SK-N-MC (cell line): ENCODE measurements around the gene BAIAP2L1.

ENCODE experiments used
- EZH2 ChIP-seq: fragments of 200-600 bp; sonication (generic); IDR thresholded peaks from one replicate; pipeline ENCODE4 v1.6.1; 2017; ENCODE audit warnings: antibody characterized with exemption
- FOXP2 ChIP-seq: optimal IDR thresholded peaks from 2 replicates; pipeline ENCODE3; 2011; ENCODE audit warnings: mild to moderate bottlenecking, moderate library complexity; ENCODE audit not compliant: insufficient read depth; ENCODE audit errors: extremely low read length, control extremely low read depth
- POLR2AphosphoS5 ChIP-seq: IDR thresholded peaks from 2 replicates; pipeline ENCODE4 v1.6.1; 2012; ENCODE audit warnings: mild to moderate bottlenecking, low read depth, low read length, borderline replicate concordance

GRCh38 chr7:98265841-98266271 lies 135.0 kb downstream of the BAIAP2L1 start:
- TF ChIP-seq EZH2, result no peak
- TF ChIP-seq POLR2AphosphoS5, result no peak
- TF ChIP-seq FOXP2, result no peak
